ENCODE measurements around the gene MAML2. TPM values are rescaled to one million over a fixed set of nuclear protein-coding genes. Genes with fewer than 3 reads are reported as not detected.

Gene MAML2
- total and polyA plus RNA-seq, 2 of the 13 experiments (the other 11 are each of a cell fraction or from before 2014, with no cell fraction given): 2.3 to 25.9 TPM

DNA sequence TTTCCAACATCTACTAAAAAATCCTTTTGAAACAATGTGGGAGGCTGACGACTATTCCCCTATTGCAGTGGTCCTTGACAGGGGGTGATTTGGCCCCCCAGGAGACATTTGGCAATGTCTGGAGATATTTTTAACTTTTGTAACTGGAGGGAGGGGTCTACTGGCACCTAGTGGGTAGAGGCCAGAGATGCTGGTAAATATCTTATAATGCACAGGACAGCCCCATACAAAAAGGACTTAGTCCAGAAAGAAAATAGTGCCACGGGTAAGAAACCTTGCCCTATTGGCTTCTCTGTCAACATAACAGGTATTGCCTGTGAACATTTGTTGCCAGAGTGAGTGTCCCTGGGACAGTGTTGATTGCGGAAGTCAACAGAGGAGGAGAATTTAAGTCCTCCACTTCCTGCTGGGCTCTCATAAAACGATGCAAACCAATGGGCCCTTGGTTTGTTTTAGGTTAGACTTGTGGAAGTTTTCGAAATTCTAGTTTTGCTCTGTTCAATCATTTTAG, 101.6 kb downstream of the MAML2 start (continued):
- peak; percentile 63; the same call in 1 of the 2 replicates for TF ChIP-seq PATZ1 (CRISPR knock-in tag; IDR thresholded peaks at IDR 0.05)
- no peak for TF ChIP-seq ZFP36L1 (CRISPR knock-in tag; IDR thresholded peaks at IDR 0.05)
- peak; percentile 80 for TF ChIP-seq TEAD3 (CRISPR knock-in tag; optimal IDR thresholded peaks at IDR 0.05; ENCODE audit: borderline replicate concordance)
- TF ChIP-seq ZNF550 (CRISPR knock-in tag; IDR thresholded peaks at IDR 0.05; ENCODE audit: borderline replicate concordance): no peak
- peak; percentile 69; the same call in 1 of the 2 replicates for TF ChIP-seq DPF2 (CRISPR knock-in tag; IDR thresholded peaks at IDR 0.05; ENCODE audit: borderline replicate concordance, low read depth)
- TF ChIP-seq ZMYM4 (CRISPR knock-in tag; IDR thresholded peaks at IDR 0.05): peak; percentile 92
- no peak for TF ChIP-seq ZNF746 (CRISPR knock-in tag; IDR thresholded peaks at IDR 0.05)
- TF ChIP-seq RFXANK (CRISPR knock-in tag; IDR thresholded peaks at IDR 0.05): no peak
- TF ChIP-seq MLX (CRISPR knock-in tag; IDR thresholded peaks at IDR 0.05): 0 out of 2 replicates have a peak, but pooled peaks have one; percentile 23
- peak in 1 of 2 experiments; percentile 64; a peak in 2 of 4 replicates for TF ChIP-seq EP300 (IDR thresholded peaks at IDR 0.05; ENCODE audit: low read depth in 2 of 2, low read length in 2 of 2)
- TF ChIP-seq EP300 (CRISPR knock-in tag; IDR thresholded peaks at IDR 0.05; ENCODE audit: borderline replicate concordance): no peak; the same call in 1 of the 2 replicates
- peak; percentile 69 for TF ChIP-seq FOSL2 (CRISPR knock-in tag; IDR thresholded peaks at IDR 0.05)
- TF ChIP-seq ZNF337 (CRISPR knock-in tag; IDR thresholded peaks at IDR 0.05; ENCODE audit: borderline replicate concordance, low read depth): no peak
- TF ChIP-seq ZNF678 (CRISPR knock-in tag; IDR thresholded peaks at IDR 0.05): no peak
- TF ChIP-seq MATR3 (CRISPR knock-in tag; IDR thresholded peaks at IDR 0.05): no peak
- TF ChIP-seq PHF8 (CRISPR knock-in tag; IDR thresholded peaks at IDR 0.05): no peak
- TF ChIP-seq MEIS1 (CRISPR knock-in tag; IDR thresholded peaks at IDR 0.05; ENCODE audit: borderline replicate concordance): 0 out of 2 replicates have a peak, but pooled peaks have one; percentile 19
- TF ChIP-seq, protein P1, sequence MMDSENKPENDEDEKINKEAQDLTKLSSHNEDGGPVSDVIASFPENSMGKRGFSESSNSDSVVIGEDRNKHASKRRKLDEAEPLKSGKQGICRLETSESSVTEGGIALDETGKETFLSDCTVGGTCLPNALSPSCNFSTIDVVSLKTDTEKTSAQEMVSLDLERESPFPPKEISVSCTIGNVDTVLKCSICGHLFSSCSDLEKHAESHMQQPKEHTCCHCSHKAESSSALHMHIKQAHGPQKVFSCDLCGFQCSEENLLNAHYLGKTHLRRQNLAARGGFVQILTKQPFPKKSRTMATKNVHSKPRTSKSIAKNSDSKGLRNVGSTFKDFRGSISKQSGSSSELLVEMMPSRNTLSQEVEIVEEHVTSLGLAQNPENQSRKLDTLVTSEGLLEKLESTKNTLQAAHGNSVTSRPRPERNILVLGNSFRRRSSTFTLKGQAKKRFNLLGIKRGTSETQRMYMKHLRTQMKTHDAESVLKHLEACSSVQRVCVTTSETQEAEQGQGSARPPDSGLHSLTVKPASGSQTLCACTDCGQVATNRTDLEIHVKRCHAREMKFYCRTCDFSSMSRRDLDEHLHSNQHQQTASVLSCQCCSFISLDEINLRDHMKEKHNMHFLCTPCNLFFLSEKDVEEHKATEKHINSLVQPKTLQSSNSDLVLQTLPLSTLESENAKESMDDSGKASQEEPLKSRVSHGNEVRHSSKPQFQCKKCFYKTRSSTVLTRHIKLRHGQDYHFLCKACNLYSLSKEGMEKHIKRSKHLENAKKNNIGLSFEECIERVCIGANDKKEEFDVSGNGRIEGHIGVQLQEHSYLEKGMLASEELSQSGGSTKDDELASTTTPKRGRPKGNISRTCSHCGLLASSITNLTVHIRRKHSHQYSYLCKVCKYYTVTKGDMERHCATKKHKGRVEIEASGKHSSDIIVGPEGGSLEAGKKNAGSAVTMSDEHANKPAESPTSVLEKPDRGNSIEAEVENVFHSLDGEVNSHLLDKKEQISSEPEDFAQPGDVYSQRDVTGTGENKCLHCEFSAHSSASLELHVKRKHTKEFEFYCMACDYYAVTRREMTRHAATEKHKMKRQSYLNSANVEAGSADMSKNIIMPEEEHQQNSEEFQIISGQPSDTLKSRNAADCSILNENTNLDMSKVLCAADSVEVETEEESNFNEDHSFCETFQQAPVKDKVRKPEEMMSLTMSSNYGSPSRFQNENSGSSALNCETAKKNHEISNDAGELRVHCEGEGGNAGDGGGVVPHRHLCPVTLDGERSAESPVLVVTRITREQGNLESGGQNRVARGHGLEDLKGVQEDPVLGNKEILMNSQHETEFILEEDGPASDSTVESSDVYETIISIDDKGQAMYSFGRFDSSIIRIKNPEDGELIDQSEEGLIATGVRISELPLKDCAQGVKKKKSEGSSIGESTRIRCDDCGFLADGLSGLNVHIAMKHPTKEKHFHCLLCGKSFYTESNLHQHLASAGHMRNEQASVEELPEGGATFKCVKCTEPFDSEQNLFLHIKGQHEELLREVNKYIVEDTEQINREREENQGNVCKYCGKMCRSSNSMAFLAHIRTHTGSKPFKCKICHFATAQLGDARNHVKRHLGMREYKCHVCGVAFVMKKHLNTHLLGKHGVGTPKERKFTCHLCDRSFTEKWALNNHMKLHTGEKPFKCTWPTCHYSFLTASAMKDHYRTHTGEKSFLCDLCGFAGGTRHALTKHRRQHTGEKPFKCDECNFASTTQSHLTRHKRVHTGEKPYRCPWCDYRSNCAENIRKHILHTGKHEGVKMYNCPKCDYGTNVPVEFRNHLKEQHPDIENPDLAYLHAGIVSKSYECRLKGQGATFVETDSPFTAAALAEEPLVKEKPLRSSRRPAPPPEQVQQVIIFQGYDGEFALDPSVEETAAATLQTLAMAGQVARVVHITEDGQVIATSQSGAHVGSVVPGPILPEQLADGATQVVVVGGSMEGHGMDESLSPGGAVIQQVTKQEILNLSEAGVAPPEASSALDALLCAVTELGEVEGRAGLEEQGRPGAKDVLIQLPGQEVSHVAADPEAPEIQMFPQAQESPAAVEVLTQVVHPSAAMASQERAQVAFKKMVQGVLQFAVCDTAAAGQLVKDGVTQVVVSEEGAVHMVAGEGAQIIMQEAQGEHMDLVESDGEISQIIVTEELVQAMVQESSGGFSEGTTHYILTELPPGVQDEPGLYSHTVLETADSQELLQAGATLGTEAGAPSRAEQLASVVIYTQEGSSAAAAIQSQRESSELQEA (CRISPR knock-in tag; IDR thresholded peaks at IDR 0.05; ENCODE audit: not compliant biosample characterization): no peak
- no peak for TF ChIP-seq ZNF747 (CRISPR knock-in tag; IDR thresholded peaks at IDR 0.05; ENCODE audit: borderline replicate concordance)
- peak; percentile 89 for TF ChIP-seq FOXJ3 (CRISPR knock-in tag; IDR thresholded peaks at IDR 0.05; ENCODE audit: borderline replicate concordance)
